K562 (cell line): ENCODE results near the gene FAM204A. TPM values are rescaled to one million over a fixed set of nuclear protein-coding genes. Genes with fewer than 3 reads are reported as not detected.

Experiments used
- FOXJ3 ChIP-seq: sonication (generic); formaldehyde crosslinking; IDR thresholded peaks from 2 replicates; pipeline ENCODE4 v1.4.0; 2020; ENCODE audit warnings: mild to moderate bottlenecking, missing genetic modification reagents
- MBD2 ChIP-seq: sonication (generic); IDR thresholded peaks from 2 replicates; pipeline ENCODE4 v1.6.1; 2016; ENCODE audit warnings: low read depth, borderline replicate concordance
- NFE2L1 ChIP-seq: fragments of 450-650 bp; IDR thresholded peaks from 2 replicates; pipeline ENCODE4 v1.6.1; 2016; ENCODE audit warnings: missing genetic modification characterization, low read depth, mild to moderate bottlenecking, missing compliant biosample characterization, moderate library complexity, borderline replicate concordance
- NR2F6 ChIP-seq: fragments of 450-650 bp; formaldehyde crosslinking; IDR thresholded peaks from 2 replicates; pipeline ENCODE4 v1.4.0; 2020; ENCODE audit warnings: mild to moderate bottlenecking
- POLR2AphosphoS5 ChIP-seq: IDR thresholded peaks from 2 replicates; pipeline ENCODE4 v1.6.1; 2011; ENCODE audit warnings: mild to moderate bottlenecking, low read depth, low read length, moderate library complexity; ENCODE audit not compliant: control insufficient read depth, insufficient read depth
- PRMT5 ChIP-seq: sonication (generic); formaldehyde crosslinking; IDR thresholded peaks from 2 replicates; pipeline ENCODE4 v1.5.0; 2020; ENCODE audit warnings: missing genetic modification reagents
- SIX5 ChIP-seq, 2 experiments: IDR thresholded peaks; 2 replicates each; pipeline ENCODE4 v1.6.1; 2011; ENCODE audit warnings: low read length in 2 of 2, borderline replicate concordance in 1 of 2, low read depth in 1 of 2, mild to moderate bottlenecking in 1 of 2, moderate library complexity in 1 of 2; ENCODE audit not compliant: insufficient read depth in 1 of 2
- SRSF3 ChIP-seq: fragments of 200-400 bp; formaldehyde crosslinking; IDR thresholded peaks from 2 replicates; pipeline ENCODE4 v1.6.1; 2016; ENCODE audit warnings: mild to moderate bottlenecking, low read length, moderate library complexity; ENCODE audit not compliant: insufficient read depth
- TEAD1 ChIP-seq, 2 experiments: fragments of 450-650 bp in 1 of 2; sonication (generic) in 1 of 2; formaldehyde crosslinking; IDR thresholded peaks; 2 replicates each; pipeline versions ENCODE4 v1.4.0 to v1.8.0; 2020 to 2022; ENCODE audit warnings: mild to moderate bottlenecking in 2 of 2, missing genetic modification reagents in 1 of 2
- ZBTB43 ChIP-seq: sonication (generic); formaldehyde crosslinking; IDR thresholded peaks from 2 replicates; pipeline ENCODE4 v1.8.0; 2023; ENCODE audit warnings: mild to moderate bottlenecking, missing genetic modification reagents
- ZFP30 ChIP-seq: fragments of 250-450 bp; sonication (Bioruptor Pico); IDR thresholded peaks from 2 replicates; pipeline ENCODE4 v1.8.0; 2022; ENCODE audit warnings: moderate library complexity, mild to moderate bottlenecking, inconsistent platforms, borderline replicate concordance
- ZNF224 ChIP-seq: sonication (generic); formaldehyde crosslinking; IDR thresholded peaks from 2 replicates; pipeline ENCODE4 v1.8.0; 2022; ENCODE audit warnings: mild to moderate bottlenecking, missing genetic modification reagents
- polyA plus RNA-seq, 8 experiments: library from polyadenylated mRNA; depleted of rRNA in 4 of 8; stranded (reverse) in 5 of 8; unstranded in 3 of 8; fragments of >200 nt; fragmentation: Nextera tagmentation in 2 of 8; fragmentation: Illumina TruSeq in 1 of 8; extraction: Ambion mirVana in 2 of 8; extraction: Trizol in 1 of 8; gene quantifications; 2 replicates each; pipeline versions ENCODE4 v1.2.1 to v1.2.3, GENCODE V29; 2011 to 2014; ENCODE audit warnings: inconsistent platforms in 1 of 8, missing spikeins in 1 of 8
- total RNA-seq, 7 experiments: library from RNA; depleted of rRNA in 6 of 7; stranded (reverse); fragments of >200 nt in 6 of 7; fragmentation: Illumina TruSeq in 2 of 7; extraction: Trizol in 2 of 7; gene quantifications; 2 replicates each; pipeline versions ENCODE4 v1.2.1 to v1.2.3, GENCODE V29; 2011 to 2021; ENCODE audit warnings: low replicate concordance in 1 of 7
- TF ChIP-seq, protein P1 (sequence below): IDR thresholded peaks from 2 replicates; pipeline ENCODE4 v1.6.1; 2014; ENCODE audit warnings: antibody characterized with exemption
- TF ChIP-seq, protein P2 (sequence below): fragments of 450-650 bp; IDR thresholded peaks from 2 replicates; pipeline ENCODE4 v1.6.1; 2018; ENCODE audit warnings: mild to moderate bottlenecking, low read depth; ENCODE audit not compliant: partially characterized antibody

The FAM204A gene
- total and polyA plus RNA-seq, 9 of the 15 experiments (the other 6 are each of a cell fraction or from before 2014, with no cell fraction given), result 29.0 to 64.5 (median 44.9) TPM

GRCh38 chr10:118341791-118342637, at the start of gene FAM204A (continued):
- TF ChIP-seq TEAD1 (CRISPR knock-in tag; IDR thresholded peaks at IDR 0.05), result no peak
- no peak for TF ChIP-seq FOXJ3 (CRISPR knock-in tag)
- no peak for TF ChIP-seq NR2F6 (CRISPR knock-in tag)
- TF ChIP-seq, protein P1, sequence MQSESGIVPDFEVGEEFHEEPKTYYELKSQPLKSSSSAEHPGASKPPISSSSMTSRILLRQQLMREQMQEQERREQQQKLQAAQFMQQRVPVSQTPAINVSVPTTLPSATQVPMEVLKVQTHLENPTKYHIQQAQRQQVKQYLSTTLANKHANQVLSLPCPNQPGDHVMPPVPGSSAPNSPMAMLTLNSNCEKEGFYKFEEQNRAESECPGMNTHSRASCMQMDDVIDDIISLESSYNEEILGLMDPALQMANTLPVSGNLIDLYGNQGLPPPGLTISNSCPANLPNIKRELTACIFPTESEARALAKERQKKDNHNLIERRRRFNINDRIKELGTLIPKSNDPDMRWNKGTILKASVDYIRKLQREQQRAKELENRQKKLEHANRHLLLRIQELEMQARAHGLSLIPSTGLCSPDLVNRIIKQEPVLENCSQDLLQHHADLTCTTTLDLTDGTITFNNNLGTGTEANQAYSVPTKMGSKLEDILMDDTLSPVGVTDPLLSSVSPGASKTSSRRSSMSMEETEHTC, result no peak
- TF ChIP-seq ZFP30, result no peak
- no peak for TF ChIP-seq SRSF3
- TF ChIP-seq, protein P2, sequence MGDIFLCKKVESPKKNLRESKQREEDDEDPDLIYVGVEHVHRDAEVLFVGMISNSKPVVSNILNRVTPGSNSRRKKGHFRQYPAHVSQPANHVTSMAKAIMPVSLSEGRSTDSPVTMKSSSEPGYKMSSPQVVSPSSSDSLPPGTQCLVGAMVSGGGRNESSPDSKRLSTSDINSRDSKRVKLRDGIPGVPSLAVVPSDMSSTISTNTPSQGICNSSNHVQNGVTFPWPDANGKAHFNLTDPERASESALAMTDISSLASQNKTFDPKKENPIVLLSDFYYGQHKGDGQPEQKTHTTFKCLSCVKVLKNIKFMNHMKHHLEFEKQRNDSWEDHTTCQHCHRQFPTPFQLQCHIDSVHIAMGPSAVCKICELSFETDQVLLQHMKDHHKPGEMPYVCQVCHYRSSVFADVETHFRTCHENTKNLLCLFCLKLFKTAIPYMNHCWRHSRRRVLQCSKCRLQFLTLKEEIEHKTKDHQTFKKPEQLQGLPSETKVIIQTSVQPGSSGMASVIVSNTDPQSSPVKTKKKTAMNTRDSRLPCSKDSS, result no peak
- peak; percentile 96 for TF ChIP-seq MBD2
- TF ChIP-seq NFE2L1 (tag), result no peak
- peak; percentile 52; the same call in 1 of the 2 replicates for TF ChIP-seq POLR2AphosphoS5
- no peak for TF ChIP-seq ZBTB43
- 0 out of 4 replicates have a peak, but pooled peaks of 1 of the 2 experiments have one; percentile 20 for TF ChIP-seq SIX5 (IDR thresholded peaks at IDR 0.05; ENCODE audit: borderline replicate concordance in 1 of 2, insufficient read depth in 1 of 2, low read depth in 1 of 2, low read length in 2 of 2)
- TF ChIP-seq PRMT5 (CRISPR knock-in tag), result no peak
- TF ChIP-seq ZNF224 (CRISPR knock-in tag), result no peak
